GM19324 (cell line): ENCODE measurements around the gene THEM4.
"Not testable (repeated sequence)": the region's sequence is repeated elsewhere in the genome, so short reads cannot be mapped to it uniquely, and the experiment has no call there.

ENCODE experiments used
- ATAC-seq: cut with Tn5 transposase; IDR thresholded peaks from one replicate; pipeline ENCODE4 v1.9.1; 2021; ENCODE audit warnings: mild to moderate bottlenecking, moderate library complexity; ENCODE audit not compliant: unreplicated experiment, low FRiP score

The THEM4 gene

GRCh38 chr1:151867321-151867720 lies 42.0 kb downstream of the THEM4 start:
- ATAC-seq = no peak

DNA sequence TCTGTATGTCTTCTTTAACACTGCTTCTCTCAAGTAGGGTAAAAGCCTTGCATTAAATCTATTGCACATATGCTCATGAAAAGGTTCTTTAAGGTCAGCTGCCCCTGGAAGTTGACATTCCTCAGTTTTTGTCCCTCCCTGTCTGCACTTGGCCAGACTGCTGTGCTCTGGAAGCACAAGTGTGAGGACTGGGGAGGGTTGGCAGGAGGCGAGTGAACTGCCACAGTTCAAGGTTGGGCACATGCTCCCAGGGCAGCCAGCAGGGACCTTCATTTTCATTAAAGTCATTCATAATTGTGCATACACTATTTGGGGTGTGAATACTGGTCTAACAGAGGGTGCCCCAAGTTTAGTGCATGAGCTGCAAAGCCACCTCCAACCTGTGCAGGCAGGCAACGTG lies 44.9 kb downstream of the THEM4 start:
- ATAC-seq = no peak

GRCh38 chr1:151862604-151863003 lies 46.7 kb downstream of the THEM4 start:
- no peak for ATAC-seq

DNA sequence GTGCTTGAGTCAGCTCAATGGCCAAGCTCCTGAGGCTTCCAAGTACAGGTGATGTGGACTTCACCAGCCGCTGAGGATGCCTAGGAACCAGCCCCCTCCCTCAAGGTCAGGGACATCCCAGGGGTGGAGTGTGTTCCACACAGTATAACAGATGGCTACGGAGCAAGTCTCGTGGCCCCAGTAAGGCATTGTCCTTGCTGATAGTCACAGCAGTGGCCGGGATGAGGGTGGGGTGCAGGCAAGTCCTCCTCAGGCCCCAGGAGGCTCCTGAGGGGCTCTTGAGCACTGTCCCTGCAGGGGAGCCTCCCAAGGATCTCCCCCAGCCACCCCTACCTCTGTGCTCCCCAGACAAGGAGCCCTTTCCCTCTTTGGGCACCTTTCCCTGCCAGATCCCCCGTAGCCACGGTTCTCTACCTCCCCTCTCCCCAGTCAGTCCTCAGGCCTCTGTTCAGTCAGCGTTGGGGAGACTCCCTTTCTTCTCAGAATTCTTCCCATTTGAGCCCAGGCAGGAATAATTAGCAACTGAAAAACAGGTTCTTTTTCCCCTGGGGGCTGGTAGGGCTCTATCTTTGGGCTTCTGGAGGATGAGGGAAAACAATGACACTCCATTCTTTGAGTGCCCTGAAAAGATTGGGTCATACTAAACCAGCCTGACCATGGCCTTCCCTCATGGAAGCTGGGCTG lies 48.7 kb downstream of the THEM4 start:
- no peak for ATAC-seq

- ATAC-seq = no peak
These were observed 49.4 kb downstream of the THEM4 start for GRCh38 chr1:151859891-151860293.

DNA sequence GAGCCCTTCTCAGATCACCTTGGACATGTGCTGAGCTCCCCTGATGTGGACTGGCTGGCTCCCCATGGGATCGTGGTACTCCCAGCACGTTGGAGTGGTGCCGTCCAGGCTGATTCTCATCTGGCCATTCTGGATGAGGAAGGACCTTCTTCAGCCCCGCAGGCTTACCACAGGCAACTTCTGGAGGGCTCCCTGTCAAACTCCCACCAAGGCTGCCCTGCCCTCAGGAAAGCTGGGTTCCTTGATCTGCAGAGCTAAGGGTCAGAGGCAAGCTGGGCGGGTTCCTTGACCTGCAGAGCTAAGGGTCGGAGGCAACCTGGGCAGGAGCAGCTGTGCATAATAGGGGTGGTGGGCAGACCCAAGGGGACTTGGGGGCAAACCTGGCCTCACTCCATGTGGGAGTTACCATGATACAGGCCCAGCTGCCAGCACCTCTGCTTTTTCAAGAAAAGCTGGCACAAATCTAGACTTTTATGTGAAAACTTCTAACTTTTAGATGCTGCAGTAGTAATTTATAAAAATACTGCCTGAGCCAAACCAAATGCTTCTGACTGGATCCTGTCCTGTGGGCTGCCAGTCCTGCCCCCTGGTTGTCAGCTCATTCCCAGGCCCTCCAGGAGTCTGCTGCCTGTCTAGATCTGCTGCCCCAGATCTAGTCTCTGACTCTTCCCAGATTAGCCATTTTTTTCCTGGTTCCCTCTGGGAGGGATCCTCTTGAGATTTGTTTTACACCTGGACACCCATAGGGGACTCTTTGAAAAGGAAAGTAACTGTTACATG lies 50.2 kb downstream of the THEM4 start:
- ATAC-seq = no peak

DNA sequence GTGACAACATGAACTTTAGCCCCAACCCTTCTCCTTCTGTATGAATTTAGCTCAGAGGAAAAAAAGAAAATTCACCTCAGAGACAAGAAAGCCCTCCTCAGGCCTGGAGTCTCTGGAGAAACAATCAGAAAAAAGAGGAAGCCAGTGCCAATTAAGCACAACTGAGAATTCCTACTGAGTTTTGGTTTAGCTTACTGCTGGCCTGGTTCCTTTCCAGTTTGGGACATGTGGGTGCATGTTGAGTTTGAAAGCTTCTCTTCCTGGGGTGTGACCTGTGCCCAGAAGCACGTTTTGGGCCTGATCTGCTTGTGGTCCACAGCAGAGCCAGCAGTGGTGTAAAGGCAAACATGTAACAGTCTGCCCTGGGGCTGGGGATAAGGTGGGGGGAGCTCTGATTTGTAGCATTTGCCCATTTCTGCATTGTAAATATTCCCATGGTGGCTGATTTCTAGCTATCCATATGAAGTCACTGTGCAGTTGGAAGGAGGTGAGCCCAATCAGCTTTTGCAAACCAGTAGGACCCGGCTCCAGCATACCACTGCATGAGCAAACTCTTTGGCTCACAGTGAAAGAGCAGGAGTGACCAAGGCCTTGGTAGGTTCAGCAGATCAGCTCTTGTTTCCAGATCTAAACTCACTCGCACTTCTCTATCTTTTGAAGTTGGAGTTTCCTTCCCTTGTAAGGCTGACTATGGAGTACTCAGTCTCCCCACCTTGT lies 51.1 kb downstream of the THEM4 start:
- no peak for ATAC-seq

DNA sequence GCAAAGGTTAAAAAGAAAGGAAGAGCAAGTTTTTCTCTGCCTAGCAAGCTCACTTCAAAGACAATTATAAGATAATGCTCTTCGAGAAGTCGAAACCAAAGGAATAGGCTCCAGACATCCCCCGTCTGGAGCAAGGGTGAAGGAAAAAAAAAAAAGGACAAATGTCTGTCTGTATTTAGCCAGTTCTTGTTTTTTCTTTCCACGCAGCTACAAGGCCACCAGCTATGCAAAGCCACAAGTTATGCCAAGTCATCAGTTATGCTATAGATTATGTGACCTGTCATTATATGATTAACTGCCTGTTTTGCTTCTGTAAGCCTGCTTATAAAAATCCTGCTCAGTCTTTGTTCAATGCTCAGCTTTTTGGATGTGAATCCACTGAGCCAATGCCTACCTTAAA lies 53.4 kb downstream of the THEM4 start:
- no peak for ATAC-seq

DNA sequence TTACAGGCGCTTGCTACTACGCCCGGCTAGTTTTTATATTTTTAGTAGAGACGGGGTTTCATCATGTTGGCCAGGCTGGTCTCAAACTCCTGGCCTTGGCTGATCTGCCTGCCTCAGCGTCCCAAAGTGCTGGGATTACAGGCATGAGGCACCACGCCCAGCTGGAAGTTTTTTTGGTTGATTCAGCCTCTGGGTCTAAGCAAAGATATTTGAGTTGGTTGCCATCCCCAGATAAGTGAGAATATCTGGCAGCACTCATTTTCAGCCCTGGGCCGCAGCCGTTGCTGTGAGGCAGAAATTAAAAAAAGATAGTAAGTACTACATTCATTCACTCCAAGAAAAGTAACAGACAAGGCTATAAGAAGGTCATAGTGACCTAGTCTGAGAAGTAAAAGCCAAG lies 53.8 kb downstream of the THEM4 start:
- not testable (repeated sequence) for ATAC-seq

- ATAC-seq = no peak
These were observed 54.7 kb downstream of the THEM4 start for GRCh38 chr1:151854658-151855057.

- ATAC-seq = no peak
These were observed 55.8 kb downstream of the THEM4 start, which contains the start of gene THEM5 for GRCh38 chr1:151853411-151853943. Gene THEM5, minus strand, starts transcription at chr1:151853712. Its CDS starts 147 bp downstream, at chr1:151853565.

- ATAC-seq = no peak
These were observed 56.6 kb downstream of the THEM4 start for GRCh38 chr1:151852733-151853132.

DNA sequence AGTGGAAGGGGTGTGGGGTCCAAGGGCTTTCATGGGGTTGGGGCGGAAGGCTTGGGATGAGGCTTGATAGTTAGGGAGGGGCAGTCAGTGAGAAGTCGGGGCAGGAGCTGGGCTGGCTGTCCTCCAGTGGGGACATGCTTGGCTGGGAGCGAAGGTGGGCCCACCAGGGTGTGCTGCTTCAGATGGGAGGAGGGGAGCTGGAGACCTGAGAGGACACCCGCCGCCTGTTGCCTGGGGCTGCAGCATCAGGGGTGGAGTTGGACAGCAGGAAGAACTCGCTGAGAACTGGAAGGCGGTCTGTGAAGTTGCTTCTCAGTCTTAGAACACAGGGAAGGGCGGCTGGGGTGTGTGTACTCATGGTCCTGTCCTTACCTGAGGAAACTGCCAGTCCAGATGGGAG lies 57.4 kb downstream of the THEM4 start:
- no peak for ATAC-seq

DNA sequence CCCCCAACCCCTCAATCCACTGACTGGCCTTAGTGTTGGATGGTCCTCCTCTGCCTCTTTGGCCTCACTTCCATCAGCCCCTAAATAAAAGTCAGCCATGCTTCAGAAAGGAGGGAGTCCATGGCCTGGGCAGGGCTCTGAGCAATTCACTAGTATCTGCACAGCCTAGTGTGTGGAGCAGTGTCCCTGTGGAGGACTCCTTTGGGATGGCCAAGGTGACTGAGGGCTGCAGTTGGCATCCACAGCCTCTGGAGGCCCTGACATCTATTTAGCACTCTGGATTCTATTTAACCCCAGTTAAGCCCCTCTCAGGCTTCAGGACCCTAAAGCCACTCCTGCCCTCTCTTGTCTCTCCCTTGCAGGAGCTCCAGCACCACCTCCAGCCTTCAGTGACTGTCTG lies 59.4 kb downstream of the THEM4 start:
- no peak for ATAC-seq

DNA sequence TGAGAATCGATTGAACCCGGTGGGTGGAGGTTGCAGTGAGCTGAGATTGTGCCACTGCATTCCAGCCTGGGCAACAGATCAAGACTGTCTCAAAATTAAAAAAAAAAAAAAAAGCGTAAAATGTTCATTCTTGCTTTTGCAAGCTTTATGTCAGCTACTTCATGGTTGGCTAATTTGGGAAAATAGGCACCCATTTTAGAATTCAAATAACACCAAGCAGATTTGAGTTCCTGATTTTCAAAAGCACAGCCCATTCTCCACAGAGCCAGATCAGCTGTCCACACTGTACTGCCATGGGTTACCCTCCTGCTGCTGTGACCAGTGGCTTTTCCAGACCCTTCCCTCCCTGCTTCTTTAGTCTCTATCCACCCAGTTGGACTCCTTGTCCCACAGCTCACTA lies 60.2 kb downstream of the THEM4 start:
- no peak for ATAC-seq

DNA sequence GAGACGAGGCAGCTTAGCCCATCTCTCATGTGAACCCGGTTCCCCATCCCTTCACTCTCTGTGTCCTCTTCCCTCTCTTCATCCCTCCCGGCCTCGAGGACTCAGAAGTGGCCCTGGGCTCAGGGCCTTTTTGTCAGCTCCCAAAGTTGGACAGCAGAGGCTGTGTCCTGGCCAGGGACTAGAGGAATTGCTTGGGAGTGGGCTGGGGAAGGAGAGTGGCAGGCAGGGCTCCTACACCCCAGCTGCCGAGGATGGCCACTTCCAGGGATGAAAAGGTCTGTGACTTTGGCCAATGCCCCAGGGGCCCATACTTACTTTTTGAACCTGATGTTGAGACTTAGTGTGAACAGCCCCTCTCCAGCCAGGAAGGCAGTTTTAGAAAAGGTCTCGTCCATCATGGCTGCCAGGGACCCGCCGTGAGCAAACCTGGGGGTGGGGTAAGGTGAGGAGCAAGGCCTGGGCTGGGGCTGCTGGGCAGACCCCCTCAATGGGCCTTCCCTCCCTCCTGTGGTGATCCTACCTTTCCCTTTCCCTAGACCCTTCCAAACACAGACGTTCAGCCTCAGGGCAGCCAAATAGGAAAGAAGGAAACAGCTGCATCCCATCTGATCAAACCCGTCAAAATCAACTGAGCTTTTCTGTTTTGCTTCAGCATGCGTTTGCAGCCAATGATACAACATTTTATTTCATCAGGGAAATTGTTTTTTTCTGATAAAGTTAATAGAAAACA lies 61.3 kb downstream of the THEM4 start:
- ATAC-seq = no peak

- no peak for ATAC-seq
These were observed 62.5 kb downstream of the THEM4 start for GRCh38 chr1:151846686-151847237.

DNA sequence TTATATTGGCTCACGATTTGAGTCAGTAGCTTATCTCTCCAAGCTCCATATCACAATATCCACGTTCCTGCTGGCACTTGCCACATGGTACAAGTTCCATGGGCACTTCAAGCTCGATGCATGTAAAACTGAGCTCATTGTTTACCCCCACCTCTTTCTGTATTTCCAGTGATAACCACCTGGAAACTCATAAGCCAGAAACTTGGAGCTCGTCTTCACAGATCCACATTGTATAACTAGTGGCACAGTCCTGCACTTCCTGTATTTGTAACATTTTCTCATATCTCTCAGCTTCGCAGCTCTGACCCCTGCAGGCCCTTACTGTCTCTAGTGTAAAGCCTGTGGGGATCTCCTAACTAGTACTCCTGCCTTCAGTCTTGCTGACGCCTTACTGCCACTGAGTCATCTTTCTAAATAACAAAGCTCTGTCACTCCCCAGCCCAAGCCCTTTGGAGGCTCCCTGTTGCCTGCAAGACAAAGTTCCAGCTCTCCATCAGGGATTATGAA lies 63.2 kb downstream of the THEM4 start:
- ATAC-seq = no peak

- no peak for ATAC-seq
These were observed 65.9 kb downstream of the THEM4 start for GRCh38 chr1:151843398-151843797.

GRCh38 chr1:151841141-151841540 lies 68.2 kb downstream of the THEM4 start:
- ATAC-seq = no peak
